Activated T-helper 9 cell treated with anti-CD3 and anti-CD28 coated beads, Interleukin-2, amount 50 U/mL, for 16 hours (primary cell): ENCODE data around the gene TMEM201.
"Not testable (repeated sequence)": the region's sequence is repeated elsewhere in the genome, so short reads cannot be mapped to it uniquely, and the experiment has no call there.

Experiments used
- DNase-seq: peaks from one replicate; pipeline ENCODE4 v3.0.0-alpha.2; 2020; ENCODE audit warnings: low read depth

TMEM201 gene

GRCh38 chr1:9621032-9621431, 32.3 kb downstream of the TMEM201 start:
- DNase-seq: no peak

GRCh38 chr1:9624081-9624480, 35.4 kb downstream of the TMEM201 start:
- no peak for DNase-seq

- DNase-seq: not testable (repeated sequence)
These were observed 36.3 kb downstream of the TMEM201 start for GRCh38 chr1:9625030-9625429.

GRCh38 chr1:9626201-9626608, 37.5 kb downstream of the TMEM201 start:
- no peak for DNase-seq

- peak; percentile 42 for DNase-seq
These were observed 40.1 kb downstream of the TMEM201 start for GRCh38 chr1:9628541-9629444.

GRCh38 chr1:9629445-9630201, 40.9 kb downstream of the TMEM201 start:
- peak; percentile 57 for DNase-seq

- no peak for DNase-seq
These were observed 41.8 kb downstream of the TMEM201 start for GRCh38 chr1:9630331-9631111.

GRCh38 chr1:9631613-9632012, 42.9 kb downstream of the TMEM201 start:
- no peak for DNase-seq

GRCh38 chr1:9633493-9633892, 44.8 kb downstream of the TMEM201 start:
- DNase-seq: no peak

GRCh38 chr1:9634582-9634981, 45.9 kb downstream of the TMEM201 start:
- DNase-seq: no peak

- DNase-seq: no peak
These were observed 50.5 kb downstream of the TMEM201 start for GRCh38 chr1:9639227-9639626.

- DNase-seq: no peak
These were observed 54.9 kb downstream of the TMEM201 start for GRCh38 chr1:9643351-9644256.

GRCh38 chr1:9646037-9646436, 57.3 kb downstream of the TMEM201 start:
- DNase-seq: no peak

- DNase-seq: no peak
These were observed 59.5 kb downstream of the TMEM201 start for GRCh38 chr1:9648171-9648570.

- no peak for DNase-seq
These were observed 61.1 kb downstream of the TMEM201 start for GRCh38 chr1:9649769-9650168.

- no peak for DNase-seq
These were observed 62.5 kb downstream of the TMEM201 start for GRCh38 chr1:9651220-9651564.

GRCh38 chr1:9651565-9652378, 63.1 kb downstream of the TMEM201 start, which contains the start of gene PIK3CD:
Gene PIK3CD, plus strand, starts transcription at chr1:9651731. Its CDS starts 58,725 bp downstream, at chr1:9710456.
- DNase-seq: peak; percentile 47

- DNase-seq: peak; percentile 48
These were observed 63.9 kb downstream of the TMEM201 start for GRCh38 chr1:9652379-9653209.

- no peak for DNase-seq
These were observed 64.4 kb downstream of the TMEM201 start for GRCh38 chr1:9653210-9653490.
